ENCODE measurements around the gene PRDM16. TPM values are rescaled to one million over a fixed set of nuclear protein-coding genes. Genes with fewer than 3 reads are reported as not detected.

PRDM16 gene
- polyA plus RNA-seq, 1 donor from 2014 or later = 0.21 TPM

GRCh38 chr1:3450202-3450863 lies 381.3 kb downstream of the PRDM16 start:
- Histone ChIP-seq H3K9me3 (ENCODE audit: low read length) (no peaks in the 10 kb centered on the region), H3K27me3 (ENCODE audit: insufficient read depth, low read depth, low read length) (peaks cover 5% of the 10 kb centered on the region), H4K20me1 (ENCODE audit: insufficient read depth) (no peaks in the 10 kb centered on the region), H3K4me2 (ENCODE audit: low read length) (no peak overlapping the region), H3K9me2 (ENCODE audit: insufficient read depth, low read length) (no peaks in the 10 kb centered on the region), H3K27ac (ENCODE audit: low read length) (no peak overlapping the region), H3F3A (ENCODE audit: insufficient read depth, low read length, poor library complexity, severe bottlenecking) (no peaks in the 10 kb centered on the region), H3K4me3 (ENCODE audit: low read length) (no peak overlapping the region), H3K79me2 (replicated peaks; ENCODE audit: insufficient read depth, low read length) (no peaks in the 10 kb centered on the region), H2AFZ (ENCODE audit: low read depth, low read length) (no peak overlapping the region), H3K9ac (ENCODE audit: low read length) (no peak overlapping the region), H3K36me3 (ENCODE audit: insufficient read depth, low read length) (no peaks in the 10 kb centered on the region)
- TF ChIP-seq RAD21 (conservative IDR thresholded peaks at IDR 0.05) (no peak), EZH2 (IDR thresholded peaks at IDR 0.05; ENCODE audit: borderline replicate concordance, insufficient read depth, low read length, poor library complexity, severe bottlenecking) (no peak), TAF1 (IDR thresholded peaks at IDR 0.05; ENCODE audit: low read depth) (no peak), POLR2AphosphoS5 (IDR thresholded peaks at IDR 0.05) (no peak), REST (IDR thresholded peaks at IDR 0.05; ENCODE audit: borderline replicate concordance) (no peak), CTCF (IDR thresholded peaks at IDR 0.05; ENCODE audit: poor library complexity, severe bottlenecking) (no peak), SMC3 (conservative IDR thresholded peaks at IDR 0.05; ENCODE audit: poor library complexity) (no peak)

- no peak for TF ChIP-seq SMC3 (conservative IDR thresholded peaks at IDR 0.05; ENCODE audit: poor library complexity)
- no peak for TF ChIP-seq TAF1 (IDR thresholded peaks at IDR 0.05; ENCODE audit: low read depth)
- TF ChIP-seq RAD21 (conservative IDR thresholded peaks at IDR 0.05) = no peak
- no peak for TF ChIP-seq REST (IDR thresholded peaks at IDR 0.05; ENCODE audit: borderline replicate concordance)
- TF ChIP-seq MXI1 (conservative IDR thresholded peaks at IDR 0.05; ENCODE audit: poor library complexity, severe bottlenecking) = no peak
- no peak for TF ChIP-seq POLR2AphosphoS5 (IDR thresholded peaks at IDR 0.05)
- TF ChIP-seq CTCF (IDR thresholded peaks at IDR 0.05; ENCODE audit: poor library complexity, severe bottlenecking) = no peak
- no peak for TF ChIP-seq EP300 (conservative IDR thresholded peaks at IDR 0.05; ENCODE audit: poor library complexity, severe bottlenecking)
- TF ChIP-seq EZH2 (IDR thresholded peaks at IDR 0.05; ENCODE audit: borderline replicate concordance, insufficient read depth, low read length, poor library complexity, severe bottlenecking) = no peak
- no peak overlapping the region for H3K27ac ChIP-seq (ENCODE audit: low read length)
Observed at GRCh38 chr1:3450983-3451382, 382.0 kb downstream of the PRDM16 start.

More at GRCh38 chr1:3450983-3451382, 382.0 kb downstream of the PRDM16 start:
- H4K20me1 ChIP-seq (ENCODE audit: insufficient read depth) = no peaks in the 10 kb centered on the region
- no peaks in the 10 kb centered on the region for H3K9me3 ChIP-seq (ENCODE audit: low read length)
- H3K27me3 ChIP-seq (ENCODE audit: insufficient read depth, low read depth, low read length) = peaks cover 5% of the 10 kb centered on the region
- no peak overlapping the region for H2AFZ ChIP-seq (ENCODE audit: low read depth, low read length)
- H3K9ac ChIP-seq (ENCODE audit: low read length) = no peak overlapping the region
- no peaks in the 10 kb centered on the region for H3F3A ChIP-seq (ENCODE audit: insufficient read depth, low read length, poor library complexity, severe bottlenecking)
- no peaks in the 10 kb centered on the region for H3K9me2 ChIP-seq (ENCODE audit: insufficient read depth, low read length)
- H3K36me3 ChIP-seq (ENCODE audit: insufficient read depth, low read length) = no peaks in the 10 kb centered on the region
- H3K4me2 ChIP-seq (ENCODE audit: low read length) = no peak overlapping the region
- H3K79me2 ChIP-seq (replicated peaks; ENCODE audit: insufficient read depth, low read length) = no peaks in the 10 kb centered on the region
- no peak overlapping the region for H3K4me3 ChIP-seq (ENCODE audit: low read length)

Measured in neural cell (in vitro differentiated cells).